22Rv1 (cell line): ENCODE data around the gene RIC8B.
"Not testable (repeated sequence)": the region's sequence is repeated elsewhere in the genome, so short reads cannot be mapped to it uniquely, and the experiment has no call there.

Source experiments
- H3K27ac ChIP-seq: fragments of 450-650 bp; 2 replicates; pipeline ENCODE4 v1.5.1; 2017
- CTCF ChIP-seq: fragments of 450-650 bp; IDR thresholded peaks from 2 replicates; pipeline ENCODE4 v1.5.1; 2017; ENCODE audit warnings: mild to moderate bottlenecking
- ZFX ChIP-seq: fragments of 450-650 bp; IDR thresholded peaks from 2 replicates; pipeline ENCODE4 v1.6.1; 2017; ENCODE audit warnings: antibody characterized with exemption, borderline replicate concordance

Gene RIC8B

GRCh38 chr12:106913456-106913855, 139.0 kb downstream of the RIC8B start:
- TF ChIP-seq ZFX: no peak
- no peak for TF ChIP-seq CTCF

GRCh38 chr12:106914796-106915634, 140.5 kb downstream of the RIC8B start:
- no peak for TF ChIP-seq CTCF
- no peak for TF ChIP-seq ZFX
- no peak overlapping the region for H3K27ac ChIP-seq

More at GRCh38 chr12:106913456-106913855, 139.0 kb downstream of the RIC8B start:
- H3K27ac ChIP-seq: no peak overlapping the region

- no peak overlapping the region for H3K27ac ChIP-seq
- TF ChIP-seq CTCF (no peak), ZFX (no peak)
Measured at GRCh38 chr12:106915635-106916026, 141.1 kb downstream of the RIC8B start.

- H3K27ac ChIP-seq: no peak overlapping the region
Measured at GRCh38 chr12:106917503-106917902, 143.0 kb downstream of the RIC8B start.

DNA sequence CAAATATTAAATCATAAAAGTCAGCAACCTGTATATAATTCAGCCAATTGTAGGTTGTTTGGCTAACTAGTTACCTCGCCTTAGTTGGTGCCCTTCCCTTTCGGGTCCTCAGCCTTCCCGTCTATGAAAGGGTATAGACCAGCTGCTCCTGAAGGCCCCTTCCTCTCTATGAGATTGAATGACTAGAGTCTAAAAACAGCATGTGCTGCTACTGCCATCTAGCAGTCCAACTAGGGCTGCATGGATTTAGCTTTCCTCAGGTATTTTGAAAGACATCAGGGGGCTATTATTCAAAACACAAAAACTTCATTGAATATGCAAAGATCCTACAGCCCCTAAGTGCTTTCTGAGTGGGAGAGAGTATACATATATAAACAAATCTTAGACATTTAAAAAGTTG, 144.3 kb downstream of the RIC8B start:
- no peak overlapping the region for H3K27ac ChIP-seq
- TF ChIP-seq ZFX (no peak), CTCF (peak; percentile 87)

More at GRCh38 chr12:106917503-106917902, 143.0 kb downstream of the RIC8B start:
- TF ChIP-seq ZFX (no peak), CTCF (no peak)

DNA sequence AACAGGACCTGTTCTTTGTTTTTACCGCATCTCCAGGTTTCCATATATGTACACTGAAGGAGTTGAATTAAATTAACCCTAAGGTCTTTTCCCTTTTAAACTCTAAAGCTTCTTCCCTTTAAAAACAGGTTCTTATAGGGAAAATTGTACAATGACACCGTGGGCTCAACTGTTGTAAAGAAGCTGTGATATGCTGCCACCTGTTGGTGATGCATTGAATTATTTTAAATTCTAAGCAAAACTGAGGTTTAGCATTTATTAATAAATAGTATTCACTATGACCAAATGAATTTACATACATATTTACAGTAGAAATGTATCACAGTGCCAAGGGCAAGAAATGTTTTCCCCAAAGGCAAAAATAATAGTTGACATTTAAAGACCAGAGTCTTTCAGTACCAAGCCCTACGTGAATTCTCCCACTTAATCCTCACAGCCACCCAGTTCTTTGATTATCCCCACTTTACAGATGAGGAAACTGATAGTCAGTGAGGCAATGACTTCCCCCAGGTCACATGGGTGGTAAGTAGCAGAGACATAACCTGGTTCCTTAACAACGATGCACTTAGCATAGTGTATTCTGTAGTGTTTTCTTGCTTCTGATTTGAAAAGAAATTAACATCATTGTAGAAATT, 145.5 kb downstream of the RIC8B start:
- TF ChIP-seq ZFX: no peak
- peak; percentile 97 for TF ChIP-seq CTCF
- no peak overlapping the region for H3K27ac ChIP-seq

DNA sequence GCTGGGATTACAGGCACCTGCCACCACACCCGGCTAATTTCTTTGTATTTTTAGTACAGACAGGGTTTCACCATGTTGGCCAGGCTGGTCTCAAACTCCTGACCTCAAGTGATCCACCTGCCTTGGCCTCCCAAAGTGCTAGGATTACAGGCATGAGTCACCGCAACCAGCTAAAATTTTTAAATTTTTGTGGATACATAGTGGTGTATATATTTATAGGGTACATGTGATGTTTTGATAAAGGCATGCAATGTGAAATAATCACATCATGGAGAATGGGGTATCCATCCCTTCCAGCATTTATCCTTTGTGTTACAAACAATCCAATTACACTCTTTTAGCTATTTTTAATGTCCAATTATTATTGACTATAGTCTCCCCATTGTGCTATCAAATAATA, 147.5 kb downstream of the RIC8B start:
- not testable (repeated sequence) for H3K27ac ChIP-seq

DNA sequence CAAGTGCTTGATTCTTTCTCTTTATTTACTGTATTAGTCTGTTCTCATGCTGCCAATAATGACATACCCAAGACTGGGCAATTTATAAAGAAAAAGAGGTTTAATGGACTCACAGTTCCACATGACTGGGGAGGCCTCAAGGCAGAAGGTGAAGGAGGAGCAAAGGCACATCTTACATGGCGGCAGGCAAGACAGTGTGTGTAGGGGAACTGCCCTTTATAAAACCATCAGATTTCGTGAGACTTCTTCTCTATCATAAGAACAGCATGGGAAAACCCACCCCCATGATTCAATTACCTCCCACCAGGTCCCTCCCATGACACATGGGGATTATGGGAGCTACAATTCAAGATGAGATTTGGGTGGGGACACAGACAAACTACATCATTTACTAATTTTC, 149.1 kb downstream of the RIC8B start:
- not testable (repeated sequence) for H3K27ac ChIP-seq
